ENCODE measurements around the gene NSMF. TPM values are rescaled to one million over a fixed set of nuclear protein-coding genes. Genes with fewer than 3 reads are reported as not detected.

Gene NSMF
- total and polyA plus RNA-seq, 2 of the 8 experiments (the other 6 are each of a cell fraction or from before 2014, with no cell fraction given), result 56.7 to 65.1 TPM

- TF ChIP-seq CHD7 (IDR thresholded peaks at IDR 0.05; ENCODE audit: insufficient replicate concordance, low read length) (no peak), HDAC2 (IDR thresholded peaks at IDR 0.05; ENCODE audit: borderline replicate concordance in 1 of 2, low read depth in 2 of 2, low read length in 2 of 2) (no peak), BACH1 (IDR thresholded peaks at IDR 0.05; ENCODE audit: low read length) (peak; percentile 29; the same call in 1 of the 2 replicates), EGR1 (IDR thresholded peaks at IDR 0.05; ENCODE audit: borderline replicate concordance, low read depth, low read length) (peak; percentile 49; the same call in 1 of the 2 replicates), SIN3A (conservative IDR thresholded peaks at IDR 0.05 in 1 of 2, IDR thresholded peaks at IDR 0.05 in 1 of 2; ENCODE audit: low read depth in 1 of 2, low read length in 2 of 2) (no peak), ATF3 (IDR thresholded peaks at IDR 0.05; ENCODE audit: insufficient read depth, low read depth, low read length) (no peak), CREB1 (IDR thresholded peaks at IDR 0.05) (peak; percentile 65)
Measured at GRCh38 chr9:137406876-137407589, 52.1 kb downstream of the NSMF start (continued).

Data from H1 (cell line).